CD14-positive monocyte (primary cell): Measurements from ENCODE around the gene MAP7. TPM values are rescaled to one million over a fixed set of nuclear protein-coding genes. Genes with fewer than 3 reads are reported as not detected.

ENCODE experiments used
- DNase-seq, 3 donors: peaks; one replicate each; pipeline ENCODE4 v3.0.0-alpha.2; 2011 to 2022
- H2AFZ ChIP-seq: 2 replicates; pipeline ENCODE4 v1.6.0; 2012; ENCODE audit warnings: mild to moderate bottlenecking, low read depth, low read length, inconsistent platforms; ENCODE audit not compliant: insufficient read depth, poor library complexity, severe bottlenecking
- H3K27ac ChIP-seq, 2 donors: 1 replicate in 1 of 2; 2 replicates in 1 of 2; pipeline ENCODE4 v1.5.1; 2012 to 2013; ENCODE audit warnings: low read length in 2 of 2, control low read depth in 1 of 2, inconsistent platforms in 1 of 2, low read depth in 1 of 2, mild to moderate bottlenecking in 1 of 2
- H3K27me3 ChIP-seq, 2 donors: one replicate each; pipeline versions ENCODE4 v1.6.0 to v1.6.1; 2011 to 2013; ENCODE audit warnings: low read length in 2 of 2; ENCODE audit not compliant: control insufficient read depth in 2 of 2, insufficient read depth in 2 of 2
- H3K36me3 ChIP-seq, 2 donors: replicated peaks in 1 of 2; 1 replicate in 1 of 2; 2 replicates in 1 of 2; pipeline versions ENCODE4 v1.5.1 to v1.6.1; 2012 to 2013; ENCODE audit warnings: low read length in 2 of 2, control low read depth in 1 of 2, inconsistent platforms in 1 of 2, mild to moderate bottlenecking in 1 of 2; ENCODE audit not compliant: insufficient read depth in 2 of 2, control insufficient read depth in 1 of 2
- H3K4me1 ChIP-seq, 2 donors: 1 replicate in 1 of 2; 2 replicates in 1 of 2; pipeline versions ENCODE4 v1.5.1 to v1.6.1; 2012 to 2013; ENCODE audit warnings: low read length in 2 of 2, control low read depth in 1 of 2, inconsistent platforms in 1 of 2, mild to moderate bottlenecking in 1 of 2, moderate library complexity in 1 of 2; ENCODE audit not compliant: insufficient read depth in 2 of 2, control insufficient read depth in 1 of 2
- H3K4me2 ChIP-seq: replicated peaks from 2 replicates; pipeline ENCODE3; 2012; ENCODE audit warnings: low read length, moderate library complexity, mild to moderate bottlenecking; ENCODE audit not compliant: poor library complexity, severe bottlenecking; ENCODE audit errors: extremely low read depth
- H3K4me3 ChIP-seq, 3 experiments: fragments of 200-600 bp in 1 of 3; sonication (generic) in 1 of 3; replicated peaks in 1 of 3; 1 replicate in 2 of 3; 2 replicates in 1 of 3; pipeline ENCODE4 v1.5.1; 2011 to 2013; ENCODE audit warnings: low read length in 3 of 3, mild to moderate bottlenecking in 3 of 3, control low read depth in 2 of 3, low read depth in 2 of 3, inconsistent platforms in 1 of 3, moderate library complexity in 1 of 3
- H3K79me2 ChIP-seq: 2 replicates; pipeline ENCODE4 v1.6.0; 2012; ENCODE audit warnings: mild to moderate bottlenecking, control low read depth, inconsistent platforms, low read length, moderate library complexity; ENCODE audit not compliant: insufficient read depth
- H3K9ac ChIP-seq: 2 replicates; pipeline ENCODE4 v1.6.0; 2017; ENCODE audit warnings: low read length, mild to moderate bottlenecking; ENCODE audit not compliant: insufficient read depth, poor library complexity, severe bottlenecking
- H3K9me3 ChIP-seq, 2 donors: replicated peaks in 1 of 2; 1 replicate in 1 of 2; 2 replicates in 1 of 2; pipeline versions ENCODE4 v1.5.1 to v1.6.1; 2012 to 2013; ENCODE audit warnings: low read length in 2 of 2, control low read depth in 1 of 2; ENCODE audit not compliant: control insufficient read depth in 1 of 2, insufficient read depth in 1 of 2
- H4K20me1 ChIP-seq: 2 replicates; pipeline ENCODE4 v1.6.0; 2012; ENCODE audit warnings: mild to moderate bottlenecking, low read length, control low read depth, moderate library complexity; ENCODE audit not compliant: insufficient read depth
- H3K27ac Mint-ChIP-seq, 7 donors: one replicate each; pipeline ENCODE4 v1.8.0; 2020; ENCODE audit warnings: mild to moderate bottlenecking in 7 of 7, mixed read lengths in 7 of 7, moderate library complexity in 6 of 7, inconsistent platforms in 2 of 7
- H3K27me3 Mint-ChIP-seq, 3 donors: one replicate each; pipeline ENCODE4 v1.8.0; 2021 to 2022; ENCODE audit warnings: low read depth in 3 of 3, mild to moderate bottlenecking in 3 of 3, mixed read lengths in 3 of 3, moderate library complexity in 3 of 3, inconsistent platforms in 1 of 3
- H3K36me3 Mint-ChIP-seq, 2 donors: one replicate each; pipeline ENCODE4 v1.8.0; 2020; ENCODE audit warnings: mixed read lengths in 2 of 2, inconsistent platforms in 1 of 2, mild to moderate bottlenecking in 1 of 2
- H3K4me1 Mint-ChIP-seq: one replicate; pipeline ENCODE4 v1.8.0; 2020; ENCODE audit warnings: mild to moderate bottlenecking, mixed read lengths
- H3K4me3 Mint-ChIP-seq, 2 donors: one replicate each; pipeline ENCODE4 v1.8.0; 2020; ENCODE audit warnings: mild to moderate bottlenecking in 2 of 2, mixed read lengths in 2 of 2, moderate library complexity in 1 of 2
- H3K9me3 Mint-ChIP-seq, 7 donors: one replicate each; pipeline ENCODE4 v1.8.0; 2020 to 2022; ENCODE audit warnings: mixed read lengths in 7 of 7, mild to moderate bottlenecking in 6 of 7, moderate library complexity in 6 of 7, inconsistent platforms in 2 of 7
- WGBS: methylation state at CpG from one replicate; pipeline ENCODE4 v1.1.5; 2013; ENCODE audit warnings: missing lambda C conversion rate; ENCODE audit not compliant: insufficient coverage; 5-methylcytosine and 5-hydroxymethylcytosine counted together
- intact Hi-C, 2 donors: fragments of 100-400 bp; cut with micrococcal nuclease; formaldehyde crosslinking; loops; one replicate each; pipeline versions ENCODE4 v1.15.0 to v1.15.1; 2023
- polyA plus RNA-seq, 3 donors: library from polyadenylated mRNA; depleted of rRNA in 1 of 3; unstranded in 2 of 3; stranded (reverse) in 1 of 3; fragments of 300-500 nt in 2 of 3; fragments of >200 nt in 1 of 3; fragmentation: Illumina TruSeq in 2 of 3; gene quantifications; 1 replicate in 2 of 3; 2 replicates in 1 of 3; pipeline ENCODE4 v1.2.3, GENCODE V29; 2012 to 2021
- TF ChIP-seq, protein P1 (sequence below): fragments of 200-600 bp; IDR thresholded peaks from one replicate; pipeline ENCODE4 v1.8.0; 2022; ENCODE audit warnings: antibody characterized with exemption, mild to moderate bottlenecking

MAP7 gene
- polyA plus RNA-seq, 3 donors, result 0.67 to 1.6 (median 1.2) TPM

DNA sequence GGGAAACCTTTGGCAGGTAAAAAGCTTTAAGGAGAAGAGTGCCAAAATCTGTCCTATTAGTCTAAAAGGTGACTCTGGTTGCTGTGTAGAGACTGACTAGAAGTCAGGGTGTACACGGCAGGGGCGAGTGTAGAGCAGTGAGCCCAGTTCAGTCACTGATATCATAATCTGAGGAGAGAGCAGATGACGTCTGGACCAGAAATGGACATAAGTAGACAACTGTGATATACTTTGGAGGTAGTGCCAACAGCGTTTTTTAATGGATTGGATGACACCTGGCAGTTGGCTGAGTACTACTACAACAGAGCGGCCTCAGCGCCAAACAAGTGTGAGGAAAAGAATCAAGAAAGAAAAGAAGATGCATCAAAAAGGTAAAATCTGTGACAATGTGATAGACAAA, 76.0 kb downstream of the MAP7 start:
- no peak overlapping the region for H3K9ac ChIP-seq
- H3K27ac ChIP-seq, result no peak overlapping the region
- Mint-ChIP-seq H3K27me3 (peaks cover 0 to 2% (median 0%) of the 10 kb centered on the region in 3 donors), H3K4me1 (peaks cover 34% of the 10 kb centered on the region), H3K36me3 (no peaks in the 10 kb centered on the region), H3K4me3 (no peak overlapping the region), H3K9me3 (peaks cover 0 to 3% (median 0%) of the 10 kb centered on the region in 7 donors), H3K27ac (no peak overlapping the region)
- no peaks in the 10 kb centered on the region for H3K9me3 ChIP-seq
- H3K4me3 ChIP-seq, result no peak overlapping the region
- no peak overlapping the region for H3K4me2 ChIP-seq
- H3K27me3 ChIP-seq, result no peaks in the 10 kb centered on the region
- H2AFZ ChIP-seq, result no peak overlapping the region
- TF ChIP-seq, protein P1, sequence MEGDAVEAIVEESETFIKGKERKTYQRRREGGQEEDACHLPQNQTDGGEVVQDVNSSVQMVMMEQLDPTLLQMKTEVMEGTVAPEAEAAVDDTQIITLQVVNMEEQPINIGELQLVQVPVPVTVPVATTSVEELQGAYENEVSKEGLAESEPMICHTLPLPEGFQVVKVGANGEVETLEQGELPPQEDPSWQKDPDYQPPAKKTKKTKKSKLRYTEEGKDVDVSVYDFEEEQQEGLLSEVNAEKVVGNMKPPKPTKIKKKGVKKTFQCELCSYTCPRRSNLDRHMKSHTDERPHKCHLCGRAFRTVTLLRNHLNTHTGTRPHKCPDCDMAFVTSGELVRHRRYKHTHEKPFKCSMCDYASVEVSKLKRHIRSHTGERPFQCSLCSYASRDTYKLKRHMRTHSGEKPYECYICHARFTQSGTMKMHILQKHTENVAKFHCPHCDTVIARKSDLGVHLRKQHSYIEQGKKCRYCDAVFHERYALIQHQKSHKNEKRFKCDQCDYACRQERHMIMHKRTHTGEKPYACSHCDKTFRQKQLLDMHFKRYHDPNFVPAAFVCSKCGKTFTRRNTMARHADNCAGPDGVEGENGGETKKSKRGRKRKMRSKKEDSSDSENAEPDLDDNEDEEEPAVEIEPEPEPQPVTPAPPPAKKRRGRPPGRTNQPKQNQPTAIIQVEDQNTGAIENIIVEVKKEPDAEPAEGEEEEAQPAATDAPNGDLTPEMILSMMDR, result no peak
- WGBS, result 100% methylated on average over 3 of the region's 6 CpGs
- intact Hi-C loops, result no loop called here
- peaks cover 29 to 32% of the 10 kb centered on the region in 2 donors for H3K4me1 ChIP-seq
- no peaks in the 10 kb centered on the region for H3K36me3 ChIP-seq
- no peak for DNase-seq
- H4K20me1 ChIP-seq, result no peaks in the 10 kb centered on the region
- no peaks in the 10 kb centered on the region for H3K79me2 ChIP-seq

DNA sequence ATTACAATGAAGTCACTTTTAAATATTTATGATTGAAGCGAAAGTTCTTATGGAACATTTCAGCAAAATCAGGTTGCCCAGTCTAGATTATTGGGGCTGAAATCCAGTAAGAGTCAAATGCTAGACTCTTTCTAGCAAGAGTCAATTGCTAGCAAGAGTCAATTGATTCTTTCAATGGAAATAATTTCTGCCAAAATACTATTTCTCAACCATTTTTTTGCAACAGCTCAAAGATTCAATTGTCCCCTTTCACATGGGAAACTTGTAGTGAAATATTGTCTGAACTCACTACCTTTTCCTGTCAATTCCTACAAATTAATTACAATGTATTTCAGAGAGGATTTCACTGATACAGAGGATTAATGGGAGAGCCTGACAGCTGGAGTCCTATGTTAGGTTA, 78.3 kb downstream of the MAP7 start:
- Histone ChIP-seq H3K4me3 (no peak overlapping the region), H3K4me2 (no peak overlapping the region), H3K27ac (no peak overlapping the region), H3K9ac (no peak overlapping the region), H3K4me1 (peaks cover 30 to 33% of the 10 kb centered on the region in 2 donors), H3K27me3 (no peaks in the 10 kb centered on the region), H3K79me2 (no peaks in the 10 kb centered on the region), H3K9me3 (no peaks in the 10 kb centered on the region), H3K36me3 (no peaks in the 10 kb centered on the region), H2AFZ (no peak overlapping the region), H4K20me1 (no peaks in the 10 kb centered on the region)
- no peak overlapping the region for H3K27ac Mint-ChIP-seq
- DNase-seq, result no peak
- TF ChIP-seq, protein P1, result no peak
- no peaks in the 10 kb centered on the region for H3K36me3 Mint-ChIP-seq
- peaks cover 39% of the 10 kb centered on the region for H3K4me1 Mint-ChIP-seq
- intact Hi-C loops, result no loop called here
- H3K27me3 Mint-ChIP-seq, result no peaks in the 10 kb centered on the region
- no peaks in the 10 kb centered on the region for H3K9me3 Mint-ChIP-seq
- H3K4me3 Mint-ChIP-seq, result no peak overlapping the region
- no CpG with 5 or more reads among the region's 1 CpG for WGBS
